HepG2 (cell line): ENCODE results near the gene CTIF. TPM values are rescaled to one million over a fixed set of nuclear protein-coding genes. Genes with fewer than 3 reads are reported as not detected.

Experiments
- ZNF407 ChIP-seq: sonication (generic); formaldehyde crosslinking; IDR thresholded peaks from one replicate; pipeline ENCODE4 v1.5.1; 2020; ENCODE audit warnings: mild to moderate bottlenecking, missing genetic modification reagents; ENCODE audit errors: not compliant biosample characterization
- ZNF776 ChIP-seq: sonication (generic); formaldehyde crosslinking; IDR thresholded peaks from 2 replicates; pipeline ENCODE4 v1.4.0; 2020; ENCODE audit warnings: mild to moderate bottlenecking, missing genetic modification reagents
- polyA plus RNA-seq, 8 experiments: library from polyadenylated mRNA; depleted of rRNA in 3 of 8; stranded (reverse) in 7 of 8; unstranded in 1 of 8; fragments of >200 nt; fragmentation: Illumina TruSeq in 4 of 8; extraction: Trizol in 4 of 8; gene quantifications; 2 replicates each; pipeline versions ENCODE4 v1.2.1 to v1.2.3, GENCODE V29; 2011 to 2016; ENCODE audit warnings: low read depth in 4 of 8, missing spikeins in 1 of 8, mixed read lengths in 1 of 8; ENCODE audit not compliant: insufficient read depth in 1 of 8
- total RNA-seq, 5 experiments: library from RNA; depleted of rRNA; stranded (reverse); fragments of >200 nt; fragmentation: Illumina TruSeq; extraction: Trizol; gene quantifications; 2 replicates each; pipeline ENCODE4 v1.2.3, GENCODE V29; 2016; ENCODE audit warnings: low read depth in 1 of 5
- TF ChIP-seq, protein P1 (sequence below): sonication (generic); formaldehyde crosslinking; IDR thresholded peaks from 2 replicates; pipeline ENCODE4 v1.8.0; 2022; ENCODE audit warnings: mild to moderate bottlenecking, missing genetic modification reagents, moderate library complexity

CTIF gene
- total and polyA plus RNA-seq, 2 of the 13 experiments (the other 11 are each of a cell fraction or from before 2014, with no cell fraction given) = 18.2 to 28.0 TPM

DNA sequence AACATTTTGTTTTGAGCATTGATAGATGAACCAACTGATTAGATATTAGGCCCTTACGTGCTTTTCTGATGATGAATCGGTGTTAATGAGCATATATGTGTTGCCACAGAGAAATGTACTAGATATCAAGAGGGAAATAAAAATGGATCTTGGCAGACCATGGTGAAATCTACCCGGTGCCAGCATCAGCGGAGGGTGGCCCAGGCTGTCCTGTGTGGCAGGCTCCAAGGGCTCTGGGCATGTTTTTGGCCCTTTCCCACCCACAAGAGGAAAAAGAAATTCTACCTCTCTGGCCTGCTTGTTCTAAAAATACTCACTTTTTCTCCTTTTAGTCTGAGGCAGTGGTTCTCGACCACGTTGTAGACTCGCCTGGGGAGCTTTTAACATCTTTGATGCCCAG is 154.2 kb downstream of the CTIF start (continued):
- TF ChIP-seq ZNF407 (CRISPR knock-in tag) (no peak), ZNF776 (CRISPR knock-in tag) (no peak)
- TF ChIP-seq, protein P1, sequence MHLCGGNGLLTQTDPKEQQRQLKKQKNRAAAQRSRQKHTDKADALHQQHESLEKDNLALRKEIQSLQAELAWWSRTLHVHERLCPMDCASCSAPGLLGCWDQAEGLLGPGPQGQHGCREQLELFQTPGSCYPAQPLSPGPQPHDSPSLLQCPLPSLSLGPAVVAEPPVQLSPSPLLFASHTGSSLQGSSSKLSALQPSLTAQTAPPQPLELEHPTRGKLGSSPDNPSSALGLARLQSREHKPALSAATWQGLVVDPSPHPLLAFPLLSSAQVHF (CRISPR knock-in tag) = no peak
